NCI-H2171 (cell line): Measurements from ENCODE around the gene MCAT.

ENCODE experiments used
- DNase-seq: peaks from one replicate; lab custom pipeline; 2025; lab: John Stamatoyannopoulos, UW

Gene MCAT

GRCh38 chr22:43142880-43143562 is at the start of gene MCAT:
Gene MCAT (minus strand): TSS chr22:43143398. CDS start chr22:43143348, 50 bp downstream.
- peak; percentile 75 for DNase-seq

- no peak for DNase-seq
Measured at GRCh38 chr22:43191831-43192230, 48.6 kb upstream of the MCAT start.

GRCh38 chr22:43188829-43189545 is 45.8 kb upstream of the MCAT start:
- DNase-seq = no peak

- peak; percentile 96 for DNase-seq
Measured at GRCh38 chr22:43187171-43188099, 44.2 kb upstream of the MCAT start.

- DNase-seq = peak; percentile 76
Measured at GRCh38 chr22:43186272-43187170, 43.3 kb upstream of the MCAT start, which contains the start of gene TTLL12. Gene TTLL12 (minus strand): TSS chr22:43187134. CDS start chr22:43187069, 65 bp downstream.

GRCh38 chr22:43185860-43186261 is 42.7 kb upstream of the MCAT start:
- peak; percentile 64 for DNase-seq

GRCh38 chr22:43183496-43184277 is 40.5 kb upstream of the MCAT start:
- DNase-seq = no peak

GRCh38 chr22:43182726-43183125 is 39.5 kb upstream of the MCAT start:
- DNase-seq = no peak

- DNase-seq = no peak
Measured at GRCh38 chr22:43182118-43182517, 38.9 kb upstream of the MCAT start.

- no peak for DNase-seq
Measured at GRCh38 chr22:43181321-43182076, 38.3 kb upstream of the MCAT start.

GRCh38 chr22:43180670-43181069 is 37.5 kb upstream of the MCAT start:
- DNase-seq = no peak

- no peak for DNase-seq
Measured at GRCh38 chr22:43179911-43180195, 36.7 kb upstream of the MCAT start.

- DNase-seq = no peak
Measured at GRCh38 chr22:43179146-43179910, 36.1 kb upstream of the MCAT start.

- peak; percentile 46 for DNase-seq
Measured at GRCh38 chr22:43177479-43177878, 34.3 kb upstream of the MCAT start.

GRCh38 chr22:43176090-43176489 is 32.9 kb upstream of the MCAT start:
- no peak for DNase-seq

- DNase-seq = no peak
Measured at GRCh38 chr22:43174941-43175531, 31.8 kb upstream of the MCAT start.

- DNase-seq = no peak
Measured at GRCh38 chr22:43173976-43174720, 30.9 kb upstream of the MCAT start.

GRCh38 chr22:43173566-43173965 is 30.4 kb upstream of the MCAT start:
- DNase-seq = no peak
